ENCODE data around the gene FUCA1.

DNA sequence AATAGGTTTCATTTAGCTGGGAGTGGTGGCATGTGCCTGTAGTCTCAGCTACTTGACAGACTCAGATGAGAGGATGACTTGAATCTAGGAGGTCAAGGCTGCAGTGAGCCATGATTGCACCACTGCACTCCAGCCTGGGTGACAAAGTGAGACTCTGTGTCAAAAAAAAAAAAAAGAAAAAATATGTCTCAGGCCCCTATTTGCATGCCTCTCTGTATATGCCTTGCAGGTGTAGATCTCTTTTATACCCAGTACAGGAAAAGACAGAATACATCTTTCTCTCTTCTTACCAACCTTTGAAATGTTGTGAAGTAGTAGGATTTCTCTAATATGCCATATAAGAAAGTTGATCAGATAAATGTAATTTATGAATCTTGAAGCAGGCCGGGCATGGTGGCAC, 38.6 kb upstream of the FUCA1 start:
- TF ChIP-seq, protein P1, sequence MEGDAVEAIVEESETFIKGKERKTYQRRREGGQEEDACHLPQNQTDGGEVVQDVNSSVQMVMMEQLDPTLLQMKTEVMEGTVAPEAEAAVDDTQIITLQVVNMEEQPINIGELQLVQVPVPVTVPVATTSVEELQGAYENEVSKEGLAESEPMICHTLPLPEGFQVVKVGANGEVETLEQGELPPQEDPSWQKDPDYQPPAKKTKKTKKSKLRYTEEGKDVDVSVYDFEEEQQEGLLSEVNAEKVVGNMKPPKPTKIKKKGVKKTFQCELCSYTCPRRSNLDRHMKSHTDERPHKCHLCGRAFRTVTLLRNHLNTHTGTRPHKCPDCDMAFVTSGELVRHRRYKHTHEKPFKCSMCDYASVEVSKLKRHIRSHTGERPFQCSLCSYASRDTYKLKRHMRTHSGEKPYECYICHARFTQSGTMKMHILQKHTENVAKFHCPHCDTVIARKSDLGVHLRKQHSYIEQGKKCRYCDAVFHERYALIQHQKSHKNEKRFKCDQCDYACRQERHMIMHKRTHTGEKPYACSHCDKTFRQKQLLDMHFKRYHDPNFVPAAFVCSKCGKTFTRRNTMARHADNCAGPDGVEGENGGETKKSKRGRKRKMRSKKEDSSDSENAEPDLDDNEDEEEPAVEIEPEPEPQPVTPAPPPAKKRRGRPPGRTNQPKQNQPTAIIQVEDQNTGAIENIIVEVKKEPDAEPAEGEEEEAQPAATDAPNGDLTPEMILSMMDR (IDR thresholded peaks at IDR 0.05) = no peak
- no peak for TF ChIP-seq EP300 (IDR thresholded peaks at IDR 0.05)
- TF ChIP-seq POLR2A (IDR thresholded peaks at IDR 0.05) = no peak

Data from tibial nerve (tissue), 4 donors.